ENCODE measurements around the gene CDC14C.

The CDC14C gene

DNA sequence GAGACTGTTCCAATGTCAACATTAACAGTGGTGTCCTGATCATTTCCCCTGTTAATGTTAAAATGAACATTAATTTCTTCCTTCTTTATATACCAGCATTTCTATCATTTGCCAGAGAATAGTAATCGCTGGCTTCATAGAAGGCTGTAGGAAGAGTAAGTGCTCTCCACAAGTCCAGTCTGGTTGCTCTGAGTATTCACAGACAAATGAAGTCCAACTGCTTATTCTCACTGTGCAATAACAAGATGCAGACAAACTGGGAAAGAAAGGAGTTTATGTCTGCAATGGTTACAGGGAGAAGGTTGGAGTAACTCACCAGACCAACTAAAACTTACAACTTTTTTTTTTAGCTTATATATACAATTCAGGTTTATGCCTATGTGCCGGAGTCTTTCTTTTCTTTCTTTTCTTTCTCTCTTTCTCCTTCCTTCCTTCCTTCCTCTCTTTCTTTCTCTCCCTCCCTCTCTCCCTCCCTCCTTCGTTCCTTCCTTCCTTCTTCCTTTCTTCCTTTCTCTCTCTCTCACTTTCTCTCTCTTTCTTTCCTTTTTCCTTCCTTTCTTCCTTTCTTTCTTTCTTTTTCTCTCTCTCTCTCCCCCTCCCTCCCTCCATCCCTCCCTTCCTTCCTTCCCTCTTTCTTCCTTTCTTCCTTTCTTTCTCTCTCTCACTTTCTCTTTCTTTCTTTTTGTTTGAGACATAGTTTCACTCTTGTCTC lies 19.1 kb downstream of the CDC14C start:
- no peak for DNase-seq (ENCODE audit: low spot score)
- TF ChIP-seq, protein P1, sequence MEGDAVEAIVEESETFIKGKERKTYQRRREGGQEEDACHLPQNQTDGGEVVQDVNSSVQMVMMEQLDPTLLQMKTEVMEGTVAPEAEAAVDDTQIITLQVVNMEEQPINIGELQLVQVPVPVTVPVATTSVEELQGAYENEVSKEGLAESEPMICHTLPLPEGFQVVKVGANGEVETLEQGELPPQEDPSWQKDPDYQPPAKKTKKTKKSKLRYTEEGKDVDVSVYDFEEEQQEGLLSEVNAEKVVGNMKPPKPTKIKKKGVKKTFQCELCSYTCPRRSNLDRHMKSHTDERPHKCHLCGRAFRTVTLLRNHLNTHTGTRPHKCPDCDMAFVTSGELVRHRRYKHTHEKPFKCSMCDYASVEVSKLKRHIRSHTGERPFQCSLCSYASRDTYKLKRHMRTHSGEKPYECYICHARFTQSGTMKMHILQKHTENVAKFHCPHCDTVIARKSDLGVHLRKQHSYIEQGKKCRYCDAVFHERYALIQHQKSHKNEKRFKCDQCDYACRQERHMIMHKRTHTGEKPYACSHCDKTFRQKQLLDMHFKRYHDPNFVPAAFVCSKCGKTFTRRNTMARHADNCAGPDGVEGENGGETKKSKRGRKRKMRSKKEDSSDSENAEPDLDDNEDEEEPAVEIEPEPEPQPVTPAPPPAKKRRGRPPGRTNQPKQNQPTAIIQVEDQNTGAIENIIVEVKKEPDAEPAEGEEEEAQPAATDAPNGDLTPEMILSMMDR (IDR thresholded peaks at IDR 0.05; ENCODE audit: extremely low read depth, missing control alignments), result no peak

- no peak for DNase-seq (ENCODE audit: low spot score)
- TF ChIP-seq, protein P1 (IDR thresholded peaks at IDR 0.05; ENCODE audit: extremely low read depth, missing control alignments), result no peak
These were observed 31.6 kb downstream of the CDC14C start for GRCh38 chr7:48955916-48956315.

DNA sequence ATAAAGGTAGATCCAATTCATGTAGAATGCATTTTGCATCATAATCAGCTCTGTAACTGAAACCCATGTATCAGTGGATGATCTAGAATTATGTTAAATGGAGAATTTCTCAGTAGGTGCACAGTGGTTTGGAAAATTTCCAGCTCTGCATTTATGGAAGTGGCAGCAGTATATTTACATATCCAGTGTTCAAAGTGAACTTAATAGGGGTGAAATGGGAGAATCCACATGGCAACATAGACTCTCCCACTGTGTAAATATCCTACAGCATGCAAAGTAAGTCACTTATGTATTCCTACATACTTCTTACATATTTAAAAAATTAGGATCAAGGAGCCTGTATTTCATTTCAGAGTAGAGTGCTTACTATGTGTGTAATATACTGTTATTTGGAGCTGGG lies 35.3 kb downstream of the CDC14C start:
- DNase-seq (ENCODE audit: low spot score), result no peak
- TF ChIP-seq, protein P1 (IDR thresholded peaks at IDR 0.05; ENCODE audit: extremely low read depth, missing control alignments), result no peak

DNA sequence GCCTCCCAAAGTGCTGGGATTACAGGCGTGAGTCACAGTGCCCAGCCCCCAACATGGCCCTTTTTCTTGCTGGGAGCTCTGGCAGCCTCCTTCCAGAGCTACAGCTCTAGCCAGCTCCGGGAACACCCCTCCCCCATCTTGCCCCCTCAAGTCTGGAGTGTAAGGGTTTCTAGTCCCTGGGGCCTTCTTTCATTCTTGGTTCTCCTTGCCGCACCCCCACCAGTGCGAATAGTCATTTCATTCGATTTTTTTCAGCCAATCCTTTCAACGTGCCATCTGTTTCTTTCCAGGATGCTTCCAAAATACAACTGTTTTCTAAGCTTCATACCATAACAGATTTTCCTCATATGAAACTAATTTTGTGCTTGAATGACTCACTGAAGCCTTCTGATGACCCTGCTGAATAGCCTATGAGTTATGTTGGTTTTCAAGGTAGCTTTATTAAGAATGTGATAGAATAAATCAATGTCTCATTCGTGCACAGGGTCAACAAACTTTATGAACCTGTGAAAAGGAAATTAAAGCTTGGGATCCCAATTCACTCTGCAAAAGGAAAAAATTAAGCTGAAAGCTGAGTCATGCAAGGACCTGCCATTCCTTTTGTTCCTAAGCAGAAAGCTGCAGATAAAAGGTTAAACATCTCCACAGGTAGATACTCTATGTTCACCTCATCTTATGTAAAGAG lies 38.6 kb downstream of the CDC14C start:
- no peak for DNase-seq (ENCODE audit: low spot score)
- TF ChIP-seq, protein P1 (IDR thresholded peaks at IDR 0.05; ENCODE audit: extremely low read depth, missing control alignments), result no peak

GRCh38 chr7:48964074-48964473 lies 39.7 kb downstream of the CDC14C start:
- TF ChIP-seq, protein P1 (IDR thresholded peaks at IDR 0.05; ENCODE audit: extremely low read depth, missing control alignments), result no peak
- DNase-seq (ENCODE audit: low spot score), result no peak

- no peak for DNase-seq (ENCODE audit: low spot score)
- TF ChIP-seq, protein P1 (IDR thresholded peaks at IDR 0.05; ENCODE audit: extremely low read depth, missing control alignments), result no peak
These were observed 46.8 kb downstream of the CDC14C start for GRCh38 chr7:48971173-48971572.

DNA sequence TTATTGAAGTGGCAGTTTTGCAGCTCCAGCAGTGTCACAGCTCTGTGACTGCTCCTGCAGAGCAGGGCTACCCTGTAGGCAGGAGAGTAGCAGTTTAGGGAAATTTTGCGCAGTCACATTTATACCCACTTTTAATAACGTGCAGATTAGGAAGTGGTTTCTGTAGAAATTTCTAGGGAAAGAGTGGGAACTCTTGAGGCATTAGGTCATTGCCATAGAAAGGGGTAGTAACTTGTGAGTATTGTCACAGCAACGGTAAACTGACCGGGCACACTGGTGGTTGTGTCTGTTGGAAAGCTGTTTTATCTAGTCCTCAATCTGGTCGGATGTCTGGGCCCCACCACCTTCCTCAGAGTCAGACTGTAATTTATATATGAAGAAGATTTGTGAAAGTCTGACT lies 51.9 kb downstream of the CDC14C start:
- TF ChIP-seq, protein P1 (IDR thresholded peaks at IDR 0.05; ENCODE audit: extremely low read depth, missing control alignments), result no peak
- DNase-seq (ENCODE audit: low spot score), result no peak
